NCI-H2171 (cell line): Measurements from ENCODE around the gene NR4A1.

Experiments
- DNase-seq: peaks from one replicate; lab custom pipeline; 2025; lab: John Stamatoyannopoulos, UW

The NR4A1 gene

GRCh38 chr12:52018433-52019112 lies 32.7 kb upstream of the NR4A1 start:
- peak; percentile 81 for DNase-seq

DNA sequence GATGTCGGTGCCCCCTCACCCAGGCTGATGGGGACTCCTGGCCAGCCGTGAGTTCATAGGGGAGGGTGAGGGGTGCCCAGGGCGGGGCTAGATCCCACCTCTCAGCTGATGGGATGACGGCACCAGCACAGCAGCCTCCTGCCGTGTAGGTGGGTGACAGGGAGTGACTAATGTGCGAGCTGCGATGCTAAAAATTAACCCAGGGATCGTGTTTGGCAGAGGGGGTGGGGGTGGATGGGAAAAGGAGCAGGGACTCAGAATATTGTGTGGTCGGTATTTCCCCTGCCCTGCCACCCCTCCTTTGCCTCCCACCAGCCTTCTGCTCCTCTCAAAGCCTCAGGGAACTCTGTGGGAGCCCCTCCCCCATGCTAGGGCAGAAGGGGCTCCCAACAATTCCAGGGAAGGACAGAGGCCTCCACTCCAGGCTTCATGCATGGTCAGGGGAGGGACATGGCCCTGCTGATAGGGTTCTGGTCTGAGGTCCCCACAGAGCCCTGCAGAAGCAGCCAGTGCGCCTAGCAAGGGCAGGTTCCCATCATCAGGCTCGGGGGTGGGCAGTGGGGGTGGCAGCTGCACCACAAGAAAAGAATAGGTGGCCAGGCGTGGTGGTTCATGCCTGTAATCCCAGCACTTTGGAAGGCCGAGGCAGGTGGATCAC lies 32.0 kb upstream of the NR4A1 start:
- DNase-seq = peak; percentile 67

DNA sequence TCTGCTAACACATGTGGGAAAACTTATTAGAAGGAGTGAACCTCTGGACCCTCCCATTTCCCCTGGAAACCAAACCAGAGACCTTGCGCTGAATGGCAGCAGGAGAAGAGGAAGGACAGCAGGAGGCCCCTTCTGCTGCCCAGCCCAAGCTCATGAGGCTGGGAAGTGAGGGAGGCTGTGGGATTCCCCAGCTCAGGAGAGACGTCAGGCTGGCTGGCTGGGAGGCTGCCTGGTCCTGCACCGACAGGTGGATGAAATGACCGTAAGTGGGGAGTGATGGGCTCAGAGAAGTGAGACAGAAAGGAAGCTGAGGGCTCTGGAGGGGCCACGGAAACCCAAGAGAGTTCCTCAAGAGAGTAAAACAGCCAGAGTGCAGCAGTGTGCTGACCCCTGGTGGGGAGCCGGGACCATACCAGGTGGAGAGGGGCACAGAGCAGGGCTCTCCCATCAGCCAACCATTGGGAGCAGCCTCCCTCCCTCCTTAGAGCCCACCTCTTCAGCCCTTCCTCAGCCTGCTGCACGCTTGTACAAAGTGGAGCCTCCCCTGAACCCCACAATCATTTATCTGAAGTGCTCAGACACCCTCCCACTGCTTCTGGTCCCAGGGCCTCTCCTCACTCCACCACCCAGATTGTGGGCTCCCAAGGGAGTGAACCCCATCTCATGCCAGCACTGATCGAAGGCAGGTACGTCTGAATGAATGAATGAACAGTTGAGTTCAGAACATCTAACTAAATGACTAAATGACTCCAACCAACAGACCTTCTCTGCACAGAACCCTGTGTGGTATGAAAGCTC lies 30.5 kb upstream of the NR4A1 start:
- peak; percentile 34 for DNase-seq

- DNase-seq = no peak
Observed at GRCh38 chr12:52022841-52023181, 28.4 kb upstream of the NR4A1 start.

- DNase-seq = peak; percentile 77
Observed at GRCh38 chr12:52023182-52023975, 27.9 kb upstream of the NR4A1 start.

DNA sequence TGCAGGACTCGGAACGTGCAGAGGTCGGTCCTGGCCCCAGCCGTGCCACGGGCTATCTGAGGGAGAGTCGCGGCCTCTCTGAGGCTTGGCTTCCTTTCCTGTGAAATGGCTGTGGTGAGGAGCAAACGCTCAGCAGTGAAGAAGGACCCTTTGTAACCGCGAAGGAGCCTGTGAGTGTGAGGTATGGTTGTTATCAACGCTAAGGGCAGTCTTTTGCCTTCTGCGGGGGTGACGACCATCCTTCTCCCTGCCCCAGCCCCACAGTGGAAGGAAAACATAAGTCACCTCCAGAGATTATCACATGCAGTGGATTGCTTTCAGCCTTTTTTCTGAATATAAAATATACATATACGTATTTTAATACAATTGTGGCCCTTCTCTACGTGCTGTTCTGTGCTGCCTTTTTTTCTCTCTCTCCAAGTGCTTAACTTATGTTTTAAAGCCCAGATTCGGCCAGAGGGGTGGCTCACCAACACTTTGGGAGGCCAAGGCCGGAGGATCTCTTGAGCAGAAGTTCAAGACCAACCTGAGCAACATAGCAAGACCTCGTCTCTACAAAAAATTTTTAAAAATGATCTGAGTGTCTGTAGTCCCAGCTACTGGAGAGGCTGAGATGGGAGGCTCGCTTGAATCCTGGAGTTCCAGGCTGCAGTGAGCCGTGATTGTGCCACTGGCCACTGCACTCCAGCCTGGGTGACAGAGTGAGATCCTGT lies 27.1 kb upstream of the NR4A1 start:
- no peak for DNase-seq

- DNase-seq = no peak
Observed at GRCh38 chr12:52024845-52025230, 26.4 kb upstream of the NR4A1 start.

GRCh38 chr12:52026263-52026662 lies 25.0 kb upstream of the NR4A1 start:
- no peak for DNase-seq

- no peak for DNase-seq
Observed at GRCh38 chr12:52027085-52027843, 24.0 kb upstream of the NR4A1 start.

DNA sequence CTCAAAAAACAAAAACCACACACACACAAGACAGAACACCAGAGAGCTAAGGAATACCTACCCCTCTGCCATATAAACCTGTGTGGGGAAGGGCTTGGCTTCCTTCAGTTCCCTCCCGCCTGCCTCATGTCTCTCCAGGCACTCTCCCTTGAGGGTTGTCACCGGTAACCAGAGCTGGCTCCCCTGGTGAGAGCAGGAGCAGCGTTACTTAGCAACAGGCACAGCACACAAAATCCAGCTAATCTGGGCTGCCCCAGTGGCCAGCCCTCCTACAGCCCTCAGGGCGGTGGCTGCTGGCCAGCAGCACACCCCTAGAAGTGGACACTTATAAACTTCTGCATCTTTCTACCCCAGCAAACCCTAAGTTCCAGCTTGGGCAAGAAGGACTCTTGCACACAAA lies 21.6 kb upstream of the NR4A1 start:
- peak; percentile 95 for DNase-seq

DNA sequence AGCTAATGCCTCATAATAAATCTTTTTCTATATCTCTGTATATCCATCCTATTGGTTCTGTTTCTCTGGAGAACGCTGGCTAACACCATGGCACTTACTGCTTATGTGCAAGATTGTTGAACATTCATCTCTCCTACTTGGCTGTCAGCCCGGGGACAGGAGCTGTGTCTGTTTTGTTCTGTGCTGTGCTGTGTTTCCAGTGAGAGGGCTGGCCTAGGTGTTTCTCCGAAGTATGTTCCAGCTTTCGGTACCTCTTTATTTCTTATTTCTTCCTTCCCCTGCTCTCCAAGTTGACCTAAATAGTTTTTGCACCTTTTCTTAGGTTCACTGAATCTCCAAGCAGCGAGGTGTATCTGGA lies 18.8 kb upstream of the NR4A1 start:
- DNase-seq = no peak

- peak; percentile 93 for DNase-seq
Observed at GRCh38 chr12:52032804-52033445, 18.3 kb upstream of the NR4A1 start.

GRCh38 chr12:52033446-52034140 lies 17.6 kb upstream of the NR4A1 start:
- no peak for DNase-seq

DNA sequence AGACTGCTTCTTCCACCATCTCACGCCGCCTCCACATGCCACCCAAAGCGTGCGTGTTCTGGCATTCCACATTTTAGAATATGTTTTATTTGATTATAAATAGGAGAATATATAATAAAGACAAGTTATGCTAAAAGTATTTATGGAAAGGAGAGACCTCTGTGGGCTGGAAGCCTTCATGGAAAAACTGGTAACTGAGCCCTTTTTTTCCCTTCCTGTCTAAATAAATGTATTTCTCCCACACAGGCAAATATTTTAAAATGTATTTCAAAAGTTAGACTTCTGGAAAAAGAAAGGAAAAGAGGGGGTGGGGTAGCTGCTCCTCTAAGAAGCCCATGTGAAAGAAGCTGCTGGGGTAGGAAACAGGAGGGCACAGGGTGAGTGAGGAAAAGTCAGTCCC lies 16.1 kb upstream of the NR4A1 start:
- no peak for DNase-seq

DNA sequence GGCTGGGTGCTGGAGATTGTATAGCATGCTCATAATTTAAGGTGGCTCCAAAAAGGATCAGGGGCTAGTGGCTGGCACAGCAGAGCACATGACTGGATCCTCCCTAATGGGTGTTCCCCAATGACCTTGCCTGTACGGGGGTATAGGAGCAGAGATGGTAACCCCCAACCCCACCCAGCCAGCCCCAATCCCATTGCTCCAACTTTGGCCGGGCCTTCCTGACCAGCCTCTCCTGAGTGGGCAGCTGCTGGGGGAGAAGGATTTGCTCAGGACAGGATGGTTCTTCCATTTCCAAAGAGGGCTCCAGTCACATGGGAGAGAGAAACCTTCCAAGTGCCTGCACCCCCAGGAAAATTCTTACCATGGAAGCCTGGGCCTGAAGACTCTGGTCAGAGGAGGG lies 15.3 kb upstream of the NR4A1 start:
- no peak for DNase-seq

DNA sequence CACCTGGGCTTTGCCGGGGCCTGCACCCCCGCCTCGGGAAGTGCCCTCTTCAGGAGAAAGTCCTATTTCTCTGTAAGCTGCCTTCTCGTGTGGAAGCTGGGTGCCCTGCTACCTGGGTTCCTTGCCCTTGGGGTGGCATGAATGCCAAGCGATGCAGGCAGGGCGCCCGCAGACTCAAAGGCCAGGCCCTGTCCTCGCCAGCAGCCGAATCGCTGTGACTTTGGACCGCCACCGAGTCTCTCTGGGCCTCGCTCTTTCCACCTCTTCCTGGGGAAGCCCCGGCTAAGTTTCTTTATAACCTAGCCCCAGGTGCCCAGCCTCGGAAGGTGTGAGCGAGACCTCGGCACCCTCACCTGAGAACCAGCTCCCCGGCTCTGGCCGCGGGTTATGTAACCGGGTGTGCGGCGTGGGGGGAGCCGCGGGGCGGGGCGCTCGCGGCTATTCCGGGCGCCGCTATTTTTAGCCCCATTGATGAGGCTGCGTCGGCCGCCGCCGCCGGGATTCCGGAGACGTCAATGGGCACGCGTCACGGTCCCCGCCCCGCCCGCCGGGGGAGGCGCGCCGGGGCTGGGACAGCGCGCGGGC lies 14.6 kb upstream of the NR4A1 start:
- peak; percentile 69 for DNase-seq

DNA sequence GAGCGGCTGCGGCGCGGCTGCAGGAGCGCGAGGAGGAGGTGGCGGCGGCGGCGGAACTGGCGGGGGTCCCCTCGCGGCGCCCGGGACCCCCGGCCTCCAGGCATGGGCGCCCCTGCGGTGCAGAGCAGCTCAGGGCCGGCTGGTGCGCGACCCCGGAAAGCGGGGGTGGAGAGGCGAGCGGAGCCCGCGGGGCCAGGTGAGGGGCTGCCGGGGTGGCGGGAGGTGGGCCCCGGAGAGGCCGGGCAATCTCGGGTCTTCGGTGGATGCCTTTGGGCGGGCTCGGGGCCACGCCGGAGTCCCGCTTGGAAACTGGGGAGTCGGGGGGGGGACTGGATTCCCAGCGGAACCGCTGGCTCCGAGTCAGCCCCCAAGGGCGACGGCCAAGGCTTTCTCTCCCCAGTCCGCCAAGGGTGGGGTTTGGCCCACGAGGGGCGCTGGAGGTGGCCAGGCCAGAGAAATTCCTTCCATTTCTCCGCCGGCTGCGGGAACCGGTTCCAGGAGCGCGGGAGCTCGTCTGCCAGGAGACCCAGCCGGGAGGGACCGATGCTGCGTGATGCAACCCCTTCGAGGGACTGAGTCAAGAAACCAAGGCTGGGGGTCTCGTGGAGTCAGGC lies 13.9 kb upstream of the NR4A1 start:
- peak; percentile 31 for DNase-seq

DNA sequence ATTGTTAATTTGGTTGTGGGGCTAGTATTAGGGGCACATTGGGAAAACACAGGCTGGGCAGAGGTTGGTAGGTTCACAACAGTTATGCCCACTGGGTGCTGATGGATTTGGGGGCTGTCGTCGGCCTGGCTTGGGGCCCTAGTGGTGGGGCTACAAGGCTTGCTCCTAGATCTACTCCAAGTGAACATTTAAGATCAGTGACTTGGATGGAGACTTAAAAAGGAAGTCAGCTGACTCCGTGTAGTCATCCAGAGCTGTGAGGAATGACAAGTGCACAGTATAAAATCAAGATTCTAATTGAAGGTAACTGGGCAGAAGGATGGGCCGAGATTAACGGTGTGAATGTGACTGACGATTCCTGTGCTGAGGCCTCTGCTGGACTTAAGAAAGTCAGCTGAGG lies 12.8 kb upstream of the NR4A1 start:
- DNase-seq = no peak

GRCh38 chr12:52041035-52041434 lies 10.2 kb upstream of the NR4A1 start:
- no peak for DNase-seq
